Adrenal gland (tissue), 12 donors: ENCODE measurements around the gene UQCRH. TPM values are rescaled to one million over a fixed set of nuclear protein-coding genes. Genes with fewer than 3 reads are reported as not detected.

Experiments
- DNase-seq, 7 donors: peaks; one replicate each; pipeline ENCODE4 v3.0.0-alpha.2; 2019 to 2020
- H3K27ac ChIP-seq, 5 donors: fragments of 200-600 bp; sonication (generic) in 4 of 5; 1 replicate in 3 of 5; 2 replicates in 2 of 5; pipeline versions ENCODE4 v1.5.1 to v1.8.0; 2016 to 2020; ENCODE audit warnings: mild to moderate bottlenecking in 1 of 5
- H3K27me3 ChIP-seq: fragments of 200-600 bp; 2 replicates; pipeline ENCODE4 v1.8.0; 2021
- H3K36me3 ChIP-seq, 2 donors: fragments of 200-600 bp; replicated peaks in 1 of 2; 1 replicate in 1 of 2; 2 replicates in 1 of 2; pipeline versions ENCODE4 v1.5.1 to v1.8.0; 2018 to 2022
- H3K4me1 ChIP-seq, 2 donors: fragments of 200-600 bp; replicated peaks in 1 of 2; 1 replicate in 1 of 2; 2 replicates in 1 of 2; pipeline versions ENCODE4 v1.5.1 to v1.8.0; 2018 to 2021
- H3K4me3 ChIP-seq, 4 donors: fragments of 200-600 bp; sonication (generic) in 3 of 4; one replicate each; pipeline ENCODE4 v1.5.1; 2016 to 2018
- H3K9me3 ChIP-seq, 3 donors: fragments of 200-600 bp; sonication (generic) in 1 of 3; replicated peaks in 1 of 3; 1 replicate in 2 of 3; 2 replicates in 1 of 3; pipeline versions ENCODE4 v1.5.1 to v1.8.0; 2016 to 2021
- CTCF ChIP-seq, 6 experiments: fragments of 450-650 bp in 4 of 6; fragments of 200-600 bp in 2 of 6; sonication (generic) in 1 of 6; IDR thresholded peaks; 1 replicate in 5 of 6; 2 replicates in 1 of 6; pipeline versions ENCODE4 v1.5.1 to v1.8.0; 2016 to 2021; ENCODE audit warnings: antibody characterized with exemption in 6 of 6, mild to moderate bottlenecking in 2 of 6, moderate library complexity in 1 of 6
- POLR2A ChIP-seq, 2 donors: fragments of 450-650 bp; IDR thresholded peaks; one replicate each; pipeline ENCODE4 v1.6.1; 2017; ENCODE audit warnings: antibody characterized with exemption in 2 of 2, mild to moderate bottlenecking in 2 of 2, moderate library complexity in 1 of 2
- WGBS, 4 donors: extraction: QIAGEN DNeasy Blood & Tissue Kit in 2 of 4; methylation state at CpG; one replicate each; pipeline versions ENCODE4 v1.1.5 to v1.1.7; 2013 to 2017; 5-methylcytosine and 5-hydroxymethylcytosine counted together
- intact Hi-C, 2 donors: fragments of 100-400 bp; cut with DNase I; formaldehyde crosslinking; loops; one replicate each; pipeline versions ENCODE4 v1.14.1 to v1.15.0; 2022 to 2023
- polyA plus RNA-seq, 3 donors: library from polyadenylated mRNA; stranded (reverse); fragments of 200-250 nt in 2 of 3; fragments of 350-450 nt in 1 of 3; fragmentation: Illumina TruSeq in 1 of 3; extraction: RNeasy Lipid Tissue Mini Kit (QIAGEN cat#74804) in 1 of 3; gene quantifications; one replicate each; pipeline ENCODE4 v1.2.3, GENCODE V29; 2013 to 2014
- total RNA-seq, 9 donors: library from RNA; depleted of rRNA in 4 of 9; stranded (reverse); fragments of >200 nt in 4 of 9; fragments of 120-200 nt in 1 of 9; fragmentation: NEBNext Ultra II Directional in 1 of 9; extraction: Animal tissue kit (Norgen Biotek cat#: 25700) in 1 of 9; gene quantifications; one replicate each; pipeline versions ENCODE4 v1.1.0 to v1.2.4, GENCODE V29; 2013 to 2023
- donor health status: healthy with polysubstance abuse.
- donor health status: Bipolar disorder and iron deficiency.
- donor health status: DM: yes; HTN: yes; CAD: no.
- donor health status: DM: no; HTN: no; CAD: no.
- donor health status: DM: no; HTN: no; CAD: no.
- donor health status: DM: yes; HTN: yes; CAD: no.

Gene UQCRH
- total and polyA plus RNA-seq, 12 donors, result 118 to 317 (median 195) TPM

DNA sequence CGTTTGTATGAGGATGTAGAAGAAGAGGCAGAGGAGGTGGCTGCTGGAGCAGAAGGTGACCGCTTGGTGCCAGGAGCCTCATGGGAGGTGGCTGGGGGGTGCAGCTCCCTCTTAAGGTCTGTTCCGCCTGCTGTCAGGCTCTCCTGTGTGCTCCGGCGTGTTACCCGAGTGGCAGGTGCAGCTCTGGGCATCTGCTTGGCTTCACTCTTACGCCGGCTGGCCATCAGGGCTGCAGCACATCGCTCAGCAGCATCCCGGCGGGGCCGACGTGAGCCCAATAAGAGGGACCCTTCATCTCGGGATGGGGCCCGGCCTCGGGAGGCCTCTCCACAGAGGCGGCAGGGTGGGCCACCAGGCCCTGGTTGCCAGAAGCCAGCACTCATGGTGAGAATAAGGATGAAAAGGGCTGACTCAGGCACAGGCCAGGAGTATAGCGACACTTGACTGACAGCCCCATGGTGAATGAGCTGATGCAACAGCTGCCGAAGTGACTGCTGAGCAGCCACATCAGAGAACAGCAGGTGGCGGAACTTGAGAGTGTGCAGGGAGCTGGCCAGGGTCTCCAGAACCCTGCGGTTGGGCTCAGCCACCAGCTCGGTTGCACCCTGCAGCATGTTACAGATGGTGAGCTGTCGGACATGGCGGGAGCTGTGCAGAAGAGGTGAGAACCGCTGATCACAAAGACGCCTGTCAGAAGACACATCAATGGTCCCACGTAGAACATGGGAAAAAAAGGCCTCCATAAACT lies 17.6 kb upstream of the UQCRH start:
- Histone ChIP-seq H3K9me3 (no peaks in the 10 kb centered on the region), H3K27me3 (no peaks in the 10 kb centered on the region), H3K4me3 (no peak overlapping the region), H3K27ac (no peak overlapping the region), H3K4me1 (no peaks in the 10 kb centered on the region), H3K36me3 (peaks cover 0 to 77% of the 10 kb centered on the region in 2 donors)
- intact Hi-C loops, result no loop called here
- DNase-seq, result no peak
- TF ChIP-seq POLR2A (IDR thresholded peaks at IDR 0.05) (no peak), CTCF (IDR thresholded peaks at IDR 0.05) (no peak)
- WGBS, 4 donors, result 89 to 93% (median 91%) methylated on average over 20 to 27 of the region's 27 CpGs

- DNase-seq, result no peak
- intact Hi-C loops, result no loop called here
- Histone ChIP-seq H3K9me3 (no peaks in the 10 kb centered on the region), H3K27me3 (no peaks in the 10 kb centered on the region), H3K27ac (no peak overlapping the region), H3K4me3 (no peak overlapping the region), H3K4me1 (no peaks in the 10 kb centered on the region), H3K36me3 (peaks cover 0 to 65% of the 10 kb centered on the region in 2 donors)
- 75 to 92% (median 85%) methylated on average over 1 of the region's 1 CpG for WGBS, 4 donors
- TF ChIP-seq CTCF (IDR thresholded peaks at IDR 0.05) (no peak), POLR2A (IDR thresholded peaks at IDR 0.05) (no peak)
Observed at GRCh38 chr1:46288485-46289133, 14.9 kb upstream of the UQCRH start.

DNA sequence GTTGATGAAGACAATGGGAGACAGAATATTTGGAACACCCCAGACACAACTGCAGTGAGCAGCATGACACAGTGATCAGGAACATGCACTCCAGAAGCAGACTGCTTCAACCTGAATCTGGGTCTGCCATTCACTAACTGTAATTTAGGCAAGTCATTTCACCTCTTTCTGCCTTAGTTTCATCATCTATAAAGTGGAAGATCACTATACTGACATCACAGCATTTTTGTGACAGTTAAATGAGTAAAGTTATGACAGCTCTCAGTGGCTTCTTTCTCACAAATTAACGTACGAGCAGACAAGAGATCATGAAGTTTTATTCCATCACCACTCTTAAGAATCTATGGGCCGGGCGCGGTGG lies 14.4 kb upstream of the UQCRH start:
- no peak for DNase-seq
- Histone ChIP-seq H3K27ac (no peak overlapping the region), H3K36me3 (peaks cover 0 to 62% of the 10 kb centered on the region in 2 donors), H3K4me3 (no peak overlapping the region), H3K4me1 (no peaks in the 10 kb centered on the region), H3K9me3 (no peaks in the 10 kb centered on the region), H3K27me3 (no peaks in the 10 kb centered on the region)
- 97 to 99% (median 98%) methylated on average over 5 of the region's 5 CpGs for WGBS, 4 donors
- intact Hi-C loops, result no loop called here
- TF ChIP-seq POLR2A (IDR thresholded peaks at IDR 0.05) (no peak), CTCF (IDR thresholded peaks at IDR 0.05) (no peak)

DNA sequence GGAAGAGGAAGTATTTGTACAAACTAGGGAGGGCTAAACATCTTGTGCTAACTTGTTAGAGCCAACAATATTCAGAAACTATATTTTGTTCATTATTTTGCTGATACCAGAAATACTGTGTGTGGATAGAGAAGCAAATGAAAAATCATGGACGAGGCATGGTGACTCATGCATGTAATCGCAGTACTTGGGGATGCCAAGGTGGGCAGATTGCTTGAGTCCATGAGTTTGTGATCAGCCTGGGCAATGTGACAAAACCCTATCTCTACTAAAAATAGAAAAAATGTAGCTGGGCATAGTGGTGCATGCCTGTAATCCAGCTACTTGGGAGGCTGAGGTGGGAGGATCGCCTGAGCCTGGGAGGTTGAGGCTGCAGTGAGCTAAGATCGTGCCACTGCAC lies 13.5 kb upstream of the UQCRH start:
- no peaks in the 10 kb centered on the region for H3K9me3 ChIP-seq
- WGBS, 4 donors, result 75 to 85% (median 78%) methylated on average over 4 of the region's 4 CpGs
- peak in 3 of 7 donors; percentile 24 to 38 (median 26) for DNase-seq
- H3K27ac ChIP-seq, result no peak overlapping the region
- H3K27me3 ChIP-seq, result no peaks in the 10 kb centered on the region
- intact Hi-C loops, result no loop called here
- no peaks in the 10 kb centered on the region for H3K4me1 ChIP-seq
- TF ChIP-seq POLR2A (IDR thresholded peaks at IDR 0.05), result no peak
- no peak for TF ChIP-seq CTCF (IDR thresholded peaks at IDR 0.05)
- peaks cover 0 to 62% of the 10 kb centered on the region in 2 donors for H3K36me3 ChIP-seq
- no peak overlapping the region for H3K4me3 ChIP-seq
